Activated naive CD8-positive, alpha-beta T cell treated with anti-CD3 and anti-CD28 coated beads, Interleukin-2, amount 50 U/mL, for 24 hours (primary cell): ENCODE measurements around the gene MMUT.
"Not testable (repeated sequence)": the region's sequence is repeated elsewhere in the genome, so short reads cannot be mapped to it uniquely, and the experiment has no call there.

ENCODE experiments used
- ATAC-seq: fragments of 150-1000 bp; cut with Tn5 transposase; one replicate; pipeline ENCODE4 v1.10.0; 2021
- DNase-seq: peaks from one replicate; pipeline ENCODE4 v3.0.0; 2021
- H3K27ac Mint-ChIP-seq: one replicate; pipeline ENCODE4 v1.8.0; 2021; ENCODE audit warnings: mild to moderate bottlenecking, mixed read lengths
- H3K27me3 Mint-ChIP-seq: one replicate; pipeline ENCODE4 v1.8.0; 2021; ENCODE audit warnings: mixed read lengths
- H3K36me3 Mint-ChIP-seq: one replicate; pipeline ENCODE4 v1.8.0; 2021; ENCODE audit warnings: low read depth, mixed read lengths
- H3K4me1 Mint-ChIP-seq: one replicate; pipeline ENCODE4 v1.8.0; 2021; ENCODE audit warnings: mixed read lengths
- H3K4me3 Mint-ChIP-seq: one replicate; pipeline ENCODE4 v1.8.0; 2021; ENCODE audit warnings: mild to moderate bottlenecking, moderate library complexity, mixed read lengths
- H3K9me3 Mint-ChIP-seq: one replicate; pipeline ENCODE4 v1.8.0; 2021; ENCODE audit warnings: mixed read lengths

The MMUT gene

GRCh38 chr6:49386667-49387508, 76.2 kb downstream of the MMUT start:
- not testable (repeated sequence) for H3K27ac Mint-ChIP-seq, H3K9me3 Mint-ChIP-seq, ATAC-seq, DNase-seq, H3K4me3 Mint-ChIP-seq, H3K4me1 Mint-ChIP-seq, H3K27me3 Mint-ChIP-seq, H3K36me3 Mint-ChIP-seq

GRCh38 chr6:49384904-49385303, 78.1 kb downstream of the MMUT start:
- Mint-ChIP-seq H3K4me3 (no peak overlapping the region), H3K4me1 (no peaks in the 10 kb centered on the region), H3K36me3 (no peaks in the 10 kb centered on the region), H3K9me3 (no peaks in the 10 kb centered on the region), H3K27ac (no peak overlapping the region), H3K27me3 (no peaks in the 10 kb centered on the region)
- DNase-seq: no peak
- ATAC-seq: no peak
